ENCODE measurements around the gene MYL12A.

The MYL12A gene

GRCh38 chr18:3269914-3270299 lies 22.3 kb downstream of the MYL12A start:
- no peak for TF ChIP-seq CTCF (IDR thresholded peaks at IDR 0.05)

- no peak for TF ChIP-seq CTCF (IDR thresholded peaks at IDR 0.05)
These were observed 25.4 kb downstream of the MYL12A start for GRCh38 chr18:3273042-3273441.

- TF ChIP-seq CTCF (IDR thresholded peaks at IDR 0.05): no peak
These were observed 31.9 kb downstream of the MYL12A start for GRCh38 chr18:3279201-3280185.

GRCh38 chr18:3281456-3282400 lies 34.1 kb downstream of the MYL12A start:
- peak; percentile 61 for TF ChIP-seq CTCF (IDR thresholded peaks at IDR 0.05)

GRCh38 chr18:3283253-3283863 lies 35.8 kb downstream of the MYL12A start:
- no peak for TF ChIP-seq CTCF (IDR thresholded peaks at IDR 0.05)

- no peak for TF ChIP-seq CTCF (IDR thresholded peaks at IDR 0.05)
These were observed 36.3 kb downstream of the MYL12A start for GRCh38 chr18:3283908-3284307.

- TF ChIP-seq CTCF (IDR thresholded peaks at IDR 0.05): no peak
These were observed 36.9 kb downstream of the MYL12A start for GRCh38 chr18:3284501-3284900.

Measured in LNCAP (cell line).